K562 (cell line): Measurements from ENCODE around the gene COX6B1. TPM values are rescaled to one million over a fixed set of nuclear protein-coding genes. Genes with fewer than 3 reads are reported as not detected.

ENCODE experiments used
- CC2D1A ChIP-seq: fragments of 450-650 bp; IDR thresholded peaks from 2 replicates; pipeline ENCODE4 v1.6.1; 2017; ENCODE audit warnings: mild to moderate bottlenecking
- CCAR2 ChIP-seq: fragments of 200-400 bp; formaldehyde crosslinking; IDR thresholded peaks from 2 replicates; pipeline ENCODE4 v1.6.1; 2017; ENCODE audit warnings: mild to moderate bottlenecking, low read depth, low read length
- CTCFL ChIP-seq: IDR thresholded peaks from 2 replicates; pipeline ENCODE4 v1.6.1; 2011; ENCODE audit warnings: borderline replicate concordance, low read depth, mild to moderate bottlenecking, moderate library complexity, low read length; ENCODE audit not compliant: insufficient read depth, poor library complexity, severe bottlenecking
- DACH1 ChIP-seq: fragments of 450-650 bp; IDR thresholded peaks from 2 replicates; pipeline ENCODE4 v1.6.1; 2018; ENCODE audit not compliant: partially characterized antibody
- E2F4 ChIP-seq: sonication (generic); formaldehyde crosslinking; IDR thresholded peaks from 2 replicates; pipeline ENCODE4 v1.8.0; 2022; ENCODE audit warnings: mild to moderate bottlenecking, low read depth, missing genetic modification reagents
- EHMT2 ChIP-seq: fragments of 450-650 bp; IDR thresholded peaks from 2 replicates; pipeline ENCODE4 v1.6.1; 2018; ENCODE audit warnings: antibody characterized with exemption
- ELK1 ChIP-seq: sonication (generic); formaldehyde crosslinking; IDR thresholded peaks from 2 replicates; pipeline ENCODE4 v1.8.1; 2022; ENCODE audit warnings: missing genetic modification reagents
- HSF4 ChIP-seq: fragments of 250-450 bp; sonication (Bioruptor Pico); IDR thresholded peaks from 2 replicates; pipeline ENCODE4 v2.1.2; 2022; ENCODE audit warnings: mild to moderate bottlenecking, moderate library complexity, borderline replicate concordance
- MEF2A ChIP-seq: IDR thresholded peaks from 2 replicates; pipeline ENCODE4 v1.6.1; 2011; ENCODE audit warnings: low read depth, mild to moderate bottlenecking, low read length, moderate library complexity; ENCODE audit not compliant: control insufficient read depth
- RREB1 ChIP-seq: fragments of 250-450 bp; sonication (Bioruptor Pico); IDR thresholded peaks from 2 replicates; pipeline ENCODE4 v1.4.0; 2020
- SPI1 ChIP-seq: IDR thresholded peaks from 2 replicates; pipeline ENCODE4 v1.6.1; 2011; ENCODE audit warnings: low read depth, low read length, control low read depth, borderline replicate concordance
- TFE3 ChIP-seq: fragments of 450-650 bp; formaldehyde crosslinking; IDR thresholded peaks from 2 replicates; pipeline ENCODE4 v1.4.0; 2020; ENCODE audit warnings: mild to moderate bottlenecking, mixed read lengths
- ZNF311 ChIP-seq: fragments of 250-450 bp; sonication (Bioruptor Pico); IDR thresholded peaks from 2 replicates; pipeline ENCODE4 v1.4.0; 2020; ENCODE audit warnings: mild to moderate bottlenecking, moderate library complexity
- ZNF561 ChIP-seq: fragments of 450-650 bp; formaldehyde crosslinking; conservative IDR thresholded peaks from 2 replicates; pipeline ENCODE4 v1.4.0; 2020; ENCODE audit warnings: mild to moderate bottlenecking, moderate library complexity
- ZNF780A ChIP-seq: fragments of 250-450 bp; sonication (Bioruptor Pico); IDR thresholded peaks from 2 replicates; pipeline ENCODE4 v1.5.0; 2021; ENCODE audit warnings: mild to moderate bottlenecking
- polyA plus RNA-seq, 8 experiments: library from polyadenylated mRNA; depleted of rRNA in 4 of 8; stranded (reverse) in 5 of 8; unstranded in 3 of 8; fragments of >200 nt; fragmentation: Nextera tagmentation in 2 of 8; fragmentation: Illumina TruSeq in 1 of 8; extraction: Ambion mirVana in 2 of 8; extraction: Trizol in 1 of 8; gene quantifications; 2 replicates each; pipeline versions ENCODE4 v1.2.1 to v1.2.3, GENCODE V29; 2011 to 2014; ENCODE audit warnings: inconsistent platforms in 1 of 8, missing spikeins in 1 of 8
- total RNA-seq, 7 experiments: library from RNA; depleted of rRNA in 6 of 7; stranded (reverse); fragments of >200 nt in 6 of 7; fragmentation: Illumina TruSeq in 2 of 7; extraction: Trizol in 2 of 7; gene quantifications; 2 replicates each; pipeline versions ENCODE4 v1.2.1 to v1.2.3, GENCODE V29; 2011 to 2021; ENCODE audit warnings: low replicate concordance in 1 of 7

Gene COX6B1
- total and polyA plus RNA-seq, 9 of the 15 experiments (the other 6 are each of a cell fraction or from before 2014, with no cell fraction given) = 777 to 2,393 (median 1,219) TPM

GRCh38 chr19:35693835-35694599 lies 45.9 kb downstream of the COX6B1 start (continued):
- TF ChIP-seq TFE3 (CRISPR knock-in tag) (no peak), MEF2A (no peak), ZNF780A (no peak), ZNF561 (CRISPR knock-in tag) (no peak), CTCFL (peak; percentile 52), EHMT2 (0 out of 2 replicates have a peak, but pooled peaks have one; percentile 50), ZNF311 (CRISPR knock-in tag) (no peak), CC2D1A (peak; percentile 94), ELK1 (no peak), CCAR2 (no peak), HSF4 (no peak), E2F4 (CRISPR knock-in tag) (0 out of 2 replicates have a peak, but pooled peaks have one; percentile 38), RREB1 (no peak), SPI1 (no peak), DACH1 (peak; percentile 50)
